IPS-NIHi7 (cell line): ENCODE measurements around the gene ACOXL.

Experiments used
- DNase-seq: peaks from one replicate; pipeline ENCODE4 v3.0.0; 2012; ENCODE audit warnings: mixed read lengths; ENCODE audit errors: extremely low spot score

The ACOXL gene

DNA sequence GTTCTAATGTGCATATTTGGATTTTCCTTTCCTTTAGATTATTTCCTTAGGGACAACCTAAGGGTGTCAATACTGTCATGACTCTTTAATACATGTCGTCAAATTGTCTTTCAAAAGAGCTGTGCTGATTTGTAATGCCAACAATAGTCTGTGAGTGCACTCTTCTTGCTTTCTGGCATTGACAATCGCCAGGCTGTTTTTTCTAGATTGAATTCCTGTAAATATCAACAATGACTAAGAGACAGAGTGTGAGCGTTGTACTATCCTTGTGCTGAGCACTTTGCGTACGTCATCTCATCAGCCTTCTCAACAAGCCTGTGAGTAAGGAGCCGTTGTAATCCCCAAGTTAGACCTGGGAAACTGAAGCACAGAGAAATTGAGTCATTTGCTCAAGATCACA, 96.0 kb downstream of the ACOXL start:
- no peak for DNase-seq

DNA sequence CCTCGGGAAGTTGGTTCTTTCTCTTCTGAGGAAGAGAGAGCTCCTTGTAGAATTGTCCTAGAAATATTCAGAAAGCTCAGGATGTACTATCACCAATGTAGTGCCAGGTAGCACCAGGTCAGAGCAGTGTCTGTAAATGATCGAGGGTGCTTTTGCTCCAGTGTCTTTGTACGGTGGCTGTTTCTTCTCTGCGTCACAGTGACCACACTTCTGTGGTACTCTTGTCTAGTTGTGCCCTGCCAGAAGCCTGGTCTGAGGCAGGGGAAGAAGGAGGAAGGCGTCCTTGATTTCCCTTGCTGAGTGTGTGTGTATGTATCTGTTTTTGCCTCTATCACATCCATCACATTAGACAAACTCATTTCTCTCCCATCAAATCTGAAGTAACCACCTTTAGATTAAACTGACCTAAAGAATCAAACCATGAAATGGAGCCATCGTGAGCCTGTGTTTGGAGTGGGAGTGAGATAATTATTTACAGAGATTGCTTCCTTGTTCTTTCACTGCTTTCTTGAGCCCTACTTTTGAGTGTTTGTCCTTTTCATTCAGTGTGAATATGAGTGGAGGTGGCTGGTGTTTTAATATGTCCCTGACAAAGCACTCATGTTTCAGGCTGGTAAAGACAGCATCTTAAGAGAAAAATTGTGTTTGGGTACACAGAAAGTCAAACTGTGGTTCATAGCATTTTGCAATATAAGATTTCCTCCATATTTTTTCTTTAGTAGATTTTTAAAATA, 97.2 kb downstream of the ACOXL start:
- no peak for DNase-seq

DNA sequence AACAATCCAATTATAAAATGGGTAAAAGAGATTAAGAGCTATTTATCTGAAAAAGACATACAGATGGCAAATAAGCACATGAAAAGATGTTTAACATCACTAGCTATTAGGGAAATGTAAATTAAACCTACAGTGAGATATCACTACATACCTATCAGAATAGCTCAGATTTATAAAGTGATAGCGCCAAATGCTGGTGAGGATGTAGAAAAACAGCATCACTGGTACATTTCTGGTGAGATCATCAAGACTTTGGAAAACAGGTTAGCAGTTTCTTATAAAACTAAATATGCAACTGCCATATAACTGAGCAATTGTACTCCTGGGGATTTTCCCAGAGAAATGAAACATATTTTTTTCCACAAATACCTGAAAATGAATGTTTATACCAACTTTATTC, 100.4 kb downstream of the ACOXL start:
- no peak for DNase-seq

DNA sequence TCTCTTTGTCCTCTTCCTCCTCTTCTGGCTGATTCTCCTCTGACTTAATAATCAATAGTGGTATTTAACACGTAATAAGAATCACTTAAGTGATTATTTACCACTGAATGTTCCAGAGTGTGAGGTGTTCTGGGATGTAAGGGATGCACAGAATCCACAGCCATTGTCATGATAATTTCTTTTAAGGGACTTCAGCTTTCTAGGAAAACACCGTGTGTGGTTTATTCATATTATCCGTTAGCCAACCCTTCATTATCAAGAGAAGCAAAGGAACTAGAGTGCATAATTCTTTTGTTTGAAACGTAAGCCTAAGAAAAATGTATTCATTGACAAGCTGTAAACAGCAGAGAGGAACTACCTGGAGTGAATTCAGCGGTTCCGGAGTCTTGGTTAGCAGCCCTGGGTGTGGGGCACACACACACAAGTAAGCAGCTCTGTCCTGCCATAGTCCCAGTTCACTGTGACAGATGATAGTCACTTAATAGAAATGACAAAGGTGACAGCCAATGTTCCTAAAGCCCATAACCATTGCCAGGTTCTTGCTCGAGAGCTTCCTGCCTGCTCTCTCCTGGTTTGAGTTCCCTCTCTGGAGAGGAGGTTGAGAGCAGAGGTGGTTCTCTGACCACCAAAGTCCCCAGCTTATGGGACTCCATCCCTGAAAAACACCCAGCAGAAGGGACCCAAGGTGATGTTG, 101.9 kb downstream of the ACOXL start:
- no peak for DNase-seq

DNA sequence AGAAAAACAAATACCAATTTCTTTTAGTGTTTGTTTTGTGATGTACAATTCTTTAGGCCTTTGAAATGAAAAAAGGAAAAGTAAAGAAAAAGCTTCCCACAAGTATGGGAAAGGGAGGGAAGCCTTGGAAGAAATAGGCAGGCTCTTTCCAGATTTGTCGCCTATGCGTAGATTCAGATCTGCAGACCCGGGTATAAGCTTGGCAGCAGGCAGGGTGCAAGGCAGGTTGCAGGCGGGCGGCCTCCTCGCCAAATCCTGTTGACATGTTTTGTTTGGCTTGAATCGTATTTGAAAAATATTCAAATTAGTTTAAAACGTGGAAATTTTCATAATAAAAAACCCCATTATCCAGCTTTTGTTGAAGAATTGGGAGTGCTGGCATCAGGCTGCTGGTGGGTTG, 104.3 kb downstream of the ACOXL start:
- no peak for DNase-seq

DNA sequence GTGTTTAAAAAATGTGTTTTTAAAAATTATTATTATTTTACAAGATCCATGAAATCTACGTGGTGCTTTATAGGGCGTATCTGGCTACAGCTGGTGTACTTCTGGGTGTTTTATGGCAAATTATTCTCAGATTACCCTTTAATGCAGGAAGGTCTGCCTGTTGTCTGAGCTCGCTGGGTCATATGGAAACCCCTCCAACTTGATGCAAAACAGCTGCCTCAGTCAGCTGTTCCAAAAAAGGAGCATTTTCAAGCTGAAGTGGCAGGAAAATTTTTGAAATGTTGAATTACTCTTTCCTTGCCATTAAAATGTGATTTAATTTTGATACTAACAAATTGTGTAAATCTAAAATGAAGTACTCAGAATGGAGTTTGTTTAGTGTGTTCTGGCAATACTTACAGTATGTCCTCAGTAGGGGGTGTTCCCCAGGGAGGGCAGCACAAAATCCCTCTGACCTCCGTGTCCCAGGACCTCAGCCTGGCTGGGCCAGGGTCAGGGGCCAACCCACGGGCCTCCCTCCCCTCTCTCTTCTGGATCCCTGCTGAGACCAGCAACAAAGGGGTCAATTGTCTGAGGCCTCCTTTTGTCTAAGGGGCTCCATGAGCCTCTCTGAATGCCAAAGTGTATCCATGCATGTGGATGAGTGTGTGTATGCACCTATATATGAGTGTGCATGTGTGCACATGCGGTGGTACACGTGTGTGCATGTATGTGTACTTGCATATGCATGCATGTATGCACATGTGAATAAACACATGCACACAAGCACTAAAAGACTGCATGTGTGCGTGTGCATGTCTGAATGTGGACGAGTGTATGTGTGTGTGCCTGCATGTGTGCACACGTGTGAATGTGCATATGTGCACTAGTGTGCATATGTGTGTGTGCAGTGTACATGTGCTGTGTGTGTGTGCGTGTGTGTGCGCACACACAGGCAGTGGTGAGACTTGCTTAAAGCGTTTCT, 105.4 kb downstream of the ACOXL start:
- DNase-seq: peak; percentile 65

DNA sequence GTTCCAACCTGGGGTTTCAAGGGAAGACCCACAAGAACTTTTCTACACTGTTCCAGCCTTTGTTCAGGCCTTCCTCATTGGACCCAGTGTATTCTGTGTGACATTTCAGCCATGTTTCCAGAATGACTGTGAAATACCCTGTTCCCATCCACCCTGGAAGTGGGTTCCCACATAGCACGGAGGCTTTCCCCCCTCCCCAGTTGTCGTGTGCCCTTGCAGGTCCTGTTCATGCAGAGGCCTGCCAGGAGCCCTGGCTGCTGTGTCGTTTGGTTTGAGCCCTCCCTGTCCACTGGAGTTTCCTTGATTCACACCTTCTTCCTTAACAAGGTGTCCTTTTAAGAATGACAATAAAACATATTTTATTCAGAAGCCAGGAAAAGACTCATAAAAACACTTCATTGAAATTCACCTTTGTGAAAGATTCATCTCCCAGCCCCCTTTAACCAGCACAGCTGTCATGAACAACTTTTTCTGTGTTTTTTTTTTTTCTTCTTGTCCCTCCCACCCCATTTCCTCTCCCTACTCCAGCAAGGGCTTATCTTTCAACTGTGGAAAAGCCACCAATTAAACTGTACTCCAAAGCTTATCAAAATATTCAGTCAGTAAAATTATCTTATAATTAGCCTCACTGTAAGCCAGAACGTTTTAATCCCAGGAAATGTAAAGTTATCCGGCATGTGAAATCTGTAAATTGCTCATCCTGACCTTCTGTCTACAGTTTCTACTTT, 106.4 kb downstream of the ACOXL start:
- no peak for DNase-seq

DNA sequence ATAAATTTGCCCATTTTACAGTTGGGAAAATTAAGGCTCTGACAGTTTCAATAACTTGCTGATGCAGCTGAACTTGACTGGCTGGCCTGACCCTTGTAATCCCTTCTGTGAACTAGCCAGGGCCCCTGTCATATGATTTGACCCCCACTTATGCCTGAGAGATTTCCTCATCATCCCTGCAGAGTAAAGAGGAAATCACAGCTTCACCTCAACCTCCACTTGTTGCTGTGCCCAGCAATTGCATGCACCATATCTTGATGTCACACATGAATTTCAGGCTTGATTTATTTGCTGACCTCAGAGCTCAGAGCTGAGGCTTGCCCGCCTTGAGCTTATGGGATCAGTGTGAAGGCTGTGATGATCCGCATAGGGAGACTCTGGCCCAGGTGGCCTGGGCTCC, 108.1 kb downstream of the ACOXL start:
- no peak for DNase-seq

DNA sequence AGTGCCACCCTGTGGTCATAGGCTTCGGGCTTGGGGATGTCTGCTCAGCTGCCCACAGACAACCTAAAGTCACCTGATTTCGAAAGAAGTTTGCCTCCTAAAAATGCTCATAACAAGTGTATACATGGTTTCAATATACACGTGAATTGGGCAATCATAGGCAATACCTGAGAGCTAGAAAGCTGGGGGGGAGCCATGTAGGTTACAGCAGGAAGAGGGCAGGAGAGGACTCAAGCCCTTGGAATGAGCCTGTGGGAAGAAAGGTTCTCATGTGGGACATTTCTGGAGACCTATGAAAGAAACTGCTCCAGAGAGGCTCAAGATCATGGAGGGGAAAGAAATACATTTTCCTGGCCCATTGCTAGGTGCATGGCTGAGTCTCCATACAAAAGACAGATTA, 109.7 kb downstream of the ACOXL start:
- DNase-seq: no peak

DNA sequence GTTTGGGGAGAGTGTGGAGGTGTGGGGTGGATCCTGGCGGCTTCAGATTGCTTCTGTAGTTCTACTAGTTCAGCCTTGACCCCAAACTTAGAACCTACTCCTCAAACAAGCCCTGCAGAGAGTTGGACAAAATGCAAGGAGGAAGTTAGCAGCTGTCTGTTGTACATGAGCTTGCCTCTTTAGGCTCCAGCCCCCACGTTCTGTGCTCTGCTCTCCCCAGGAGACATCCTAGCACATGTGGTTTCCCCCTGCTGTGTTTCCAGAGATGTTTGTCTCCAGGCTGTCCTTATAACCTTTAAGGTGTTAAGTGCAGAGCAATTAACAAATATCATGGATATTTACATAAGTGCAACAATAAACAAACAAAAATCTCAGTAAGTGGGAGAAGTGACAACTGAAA, 111.1 kb downstream of the ACOXL start:
- DNase-seq: no peak

DNA sequence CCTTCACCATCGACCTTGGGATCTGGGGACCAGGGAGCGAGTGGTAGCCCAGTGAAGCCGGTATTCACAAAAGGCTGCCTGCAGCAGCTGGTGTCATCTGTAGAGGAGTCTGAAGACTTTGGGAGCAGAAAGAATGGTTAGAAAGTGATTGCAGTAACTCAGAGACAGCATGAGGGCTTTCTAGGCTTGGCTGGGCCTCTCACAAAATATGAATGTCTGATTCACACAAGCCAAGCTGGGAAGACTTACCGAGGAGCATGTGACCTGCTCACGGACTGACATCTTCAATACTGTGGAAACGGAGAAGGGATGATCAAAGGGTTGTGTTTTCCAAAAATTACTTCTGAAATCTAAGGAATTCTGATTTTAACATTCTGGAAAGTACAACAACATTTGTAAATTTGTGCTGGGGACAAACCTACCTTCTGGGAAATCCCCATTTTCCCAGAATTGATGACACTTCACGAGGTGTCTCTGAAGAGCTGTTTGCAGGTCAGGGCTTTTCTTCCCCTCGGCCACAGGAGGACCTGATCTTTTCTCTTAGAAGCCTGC, 111.7 kb downstream of the ACOXL start:
- no peak for DNase-seq

DNA sequence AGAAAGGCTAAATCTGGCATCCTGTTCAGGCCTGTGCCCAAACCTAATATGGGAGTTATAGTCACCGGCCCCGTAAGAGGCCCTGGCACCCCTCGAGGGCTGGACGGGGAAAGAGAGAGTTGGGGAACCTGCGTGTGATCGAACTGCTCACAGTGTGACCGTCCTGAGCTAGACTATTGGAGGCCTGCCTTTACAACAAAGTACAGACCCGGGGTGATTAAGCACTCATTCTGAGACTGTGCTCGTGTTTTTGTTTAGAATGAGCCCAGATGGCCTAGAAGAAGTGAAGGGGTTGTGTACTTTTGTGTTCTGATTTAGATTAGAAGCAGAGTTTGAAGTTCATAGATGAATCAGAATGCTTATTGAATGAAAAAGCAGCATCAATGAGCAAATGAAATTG, 115.3 kb downstream of the ACOXL start:
- DNase-seq: no peak

DNA sequence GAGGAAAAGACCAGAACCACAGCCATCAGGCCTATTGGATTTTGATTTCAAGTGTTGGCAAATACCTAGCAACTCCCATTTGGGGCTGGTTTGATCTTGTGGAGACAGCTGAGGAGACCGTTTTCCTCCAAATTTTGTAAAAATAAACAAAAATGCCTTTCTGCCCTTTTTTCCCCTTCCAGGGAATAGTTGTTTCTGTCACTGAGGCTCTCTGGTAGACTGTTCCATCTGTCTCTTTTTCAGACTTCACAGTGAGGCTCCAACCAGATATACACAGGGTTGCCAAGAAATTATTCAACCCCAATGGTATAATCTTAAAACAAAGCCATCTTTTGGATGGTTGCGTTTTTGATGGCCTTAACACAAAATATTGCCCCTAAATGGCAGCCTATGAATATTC, 115.7 kb downstream of the ACOXL start:
- DNase-seq: no peak

DNA sequence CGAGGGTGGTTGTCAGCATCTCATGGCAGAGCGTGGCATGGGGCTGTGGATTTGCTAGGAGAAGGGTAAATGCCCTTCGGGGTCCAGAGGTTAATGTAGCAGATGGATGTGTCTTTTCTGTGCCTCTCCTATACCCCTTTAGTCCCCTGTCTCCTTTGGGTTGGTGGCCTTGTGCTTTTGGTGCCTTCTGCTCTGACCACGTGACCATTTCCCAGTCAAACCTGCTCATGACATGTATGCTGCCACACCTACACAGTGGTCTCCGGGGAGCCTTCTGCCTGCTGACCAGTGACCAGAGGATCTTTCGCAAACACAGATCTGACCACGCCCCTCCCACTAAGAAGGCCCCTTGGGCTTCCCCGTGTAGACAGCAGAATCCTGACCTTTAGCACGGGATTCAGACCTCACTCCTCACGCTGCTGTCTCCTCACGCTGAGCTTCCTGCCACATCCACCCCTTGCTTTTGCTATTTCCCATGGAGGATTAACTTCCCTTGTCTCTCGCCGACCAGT, 116.2 kb downstream of the ACOXL start:
- DNase-seq: no peak

DNA sequence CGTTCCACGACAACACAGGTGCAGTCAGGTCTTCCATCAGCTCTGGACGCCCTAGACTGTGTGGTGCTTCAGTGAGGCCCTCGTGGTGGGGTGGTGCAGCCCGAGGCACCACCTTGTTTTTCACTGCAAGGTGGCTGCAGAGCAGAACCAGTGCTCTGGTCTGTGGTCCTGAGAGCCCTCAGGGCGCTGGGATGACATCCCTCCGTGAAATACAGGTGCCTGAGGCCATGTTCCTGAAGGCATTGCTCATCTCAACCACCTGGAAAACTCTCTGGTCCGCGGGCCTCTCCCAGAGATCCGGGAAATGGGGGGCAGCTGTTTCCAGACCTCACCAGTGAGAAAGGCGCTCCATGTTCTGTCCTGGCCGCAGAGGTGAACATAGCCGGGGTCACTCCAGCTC, 119.2 kb downstream of the ACOXL start:
- DNase-seq: no peak

DNA sequence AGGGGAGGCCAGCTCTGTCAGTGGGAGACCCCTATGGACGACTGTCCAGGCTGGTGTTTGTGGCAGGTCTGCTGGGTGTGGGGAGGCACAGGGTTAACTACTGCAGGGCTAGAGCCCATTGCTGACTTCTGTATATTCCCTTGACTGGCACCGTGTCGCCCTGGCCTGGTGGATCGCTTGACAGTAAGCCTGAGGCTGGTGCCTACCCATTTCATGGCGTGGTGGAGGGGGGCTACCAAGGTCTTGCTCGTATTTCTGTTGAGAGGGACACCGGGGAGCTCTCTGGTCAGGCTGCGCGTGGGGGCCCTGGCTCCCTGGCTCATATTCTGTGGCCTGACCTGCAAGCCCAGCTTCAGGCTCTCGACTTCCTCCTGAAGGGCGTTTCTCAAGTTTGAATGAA, 119.7 kb downstream of the ACOXL start:
- DNase-seq: no peak

DNA sequence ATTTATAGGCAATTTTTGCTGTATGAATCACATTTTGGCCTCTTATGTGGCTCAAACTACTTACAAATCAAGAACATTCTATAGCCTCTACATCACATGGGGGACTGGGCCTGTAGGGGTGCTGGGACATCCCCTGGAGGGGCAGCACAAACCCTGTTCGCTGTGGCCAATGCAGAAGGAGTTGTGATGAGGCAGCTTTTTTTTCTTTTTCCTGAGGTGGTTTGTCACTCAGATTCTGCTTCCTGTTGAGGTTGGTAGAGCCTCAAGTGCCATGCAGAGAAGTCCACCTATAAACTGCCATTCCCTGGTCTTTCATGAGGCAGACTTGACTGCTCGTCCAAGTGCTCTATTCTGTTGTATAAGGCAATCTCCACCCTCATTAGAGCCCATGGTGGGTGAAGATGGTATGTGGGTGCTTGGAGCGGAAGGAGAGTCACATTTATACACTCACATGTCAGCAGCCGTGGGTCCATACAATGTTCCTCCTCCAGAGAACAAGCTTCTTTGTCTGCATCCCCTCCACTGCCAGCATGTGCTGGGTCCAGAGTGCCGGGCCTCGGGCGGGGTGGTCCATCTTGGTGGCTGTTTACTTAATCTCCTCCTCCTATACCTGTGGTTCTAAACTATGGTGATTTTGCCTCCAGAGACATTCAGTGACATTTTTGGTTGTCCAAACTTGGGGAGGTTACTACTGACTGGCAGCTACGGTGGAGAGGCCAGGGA, 120.3 kb downstream of the ACOXL start:
- no peak for DNase-seq

DNA sequence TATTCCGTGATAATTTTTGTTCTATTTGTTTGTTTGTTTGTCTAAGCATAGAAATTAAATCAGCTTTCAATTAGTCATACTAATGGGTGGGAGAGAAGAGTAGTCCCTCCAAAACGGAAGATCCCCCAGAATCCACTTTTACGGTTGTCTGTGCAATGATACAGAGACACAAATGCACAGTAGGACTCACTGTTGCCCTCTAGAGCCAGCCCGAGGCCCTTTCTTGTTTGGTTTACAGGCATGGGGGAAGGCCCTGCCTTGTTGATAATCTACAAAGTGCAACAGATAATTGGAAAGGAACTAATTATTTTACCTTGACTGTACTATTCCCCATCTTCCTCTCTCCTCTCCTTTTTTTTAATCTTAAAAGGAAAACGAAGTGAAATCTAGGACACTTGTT, 121.1 kb downstream of the ACOXL start:
- DNase-seq: peak; percentile 61

DNA sequence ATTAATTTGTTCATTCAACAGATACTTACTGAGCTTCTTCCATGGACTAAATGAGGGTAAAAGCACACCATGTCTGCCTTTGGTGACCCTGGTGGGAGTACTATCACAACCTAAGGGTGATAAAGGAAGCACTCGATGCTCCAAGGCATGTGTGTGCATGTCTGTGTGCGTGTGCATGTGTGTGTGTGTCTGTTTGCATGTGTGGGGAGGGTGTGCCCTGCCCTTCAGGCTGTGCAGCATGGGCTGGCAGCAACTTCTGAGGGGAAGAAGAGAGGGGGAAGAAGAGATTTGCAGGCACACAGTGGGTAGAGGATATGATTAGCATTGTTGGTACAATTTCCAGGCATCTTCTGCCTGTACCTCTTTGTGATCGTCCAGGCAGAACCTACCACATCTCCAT, 121.6 kb downstream of the ACOXL start:
- DNase-seq: no peak

DNA sequence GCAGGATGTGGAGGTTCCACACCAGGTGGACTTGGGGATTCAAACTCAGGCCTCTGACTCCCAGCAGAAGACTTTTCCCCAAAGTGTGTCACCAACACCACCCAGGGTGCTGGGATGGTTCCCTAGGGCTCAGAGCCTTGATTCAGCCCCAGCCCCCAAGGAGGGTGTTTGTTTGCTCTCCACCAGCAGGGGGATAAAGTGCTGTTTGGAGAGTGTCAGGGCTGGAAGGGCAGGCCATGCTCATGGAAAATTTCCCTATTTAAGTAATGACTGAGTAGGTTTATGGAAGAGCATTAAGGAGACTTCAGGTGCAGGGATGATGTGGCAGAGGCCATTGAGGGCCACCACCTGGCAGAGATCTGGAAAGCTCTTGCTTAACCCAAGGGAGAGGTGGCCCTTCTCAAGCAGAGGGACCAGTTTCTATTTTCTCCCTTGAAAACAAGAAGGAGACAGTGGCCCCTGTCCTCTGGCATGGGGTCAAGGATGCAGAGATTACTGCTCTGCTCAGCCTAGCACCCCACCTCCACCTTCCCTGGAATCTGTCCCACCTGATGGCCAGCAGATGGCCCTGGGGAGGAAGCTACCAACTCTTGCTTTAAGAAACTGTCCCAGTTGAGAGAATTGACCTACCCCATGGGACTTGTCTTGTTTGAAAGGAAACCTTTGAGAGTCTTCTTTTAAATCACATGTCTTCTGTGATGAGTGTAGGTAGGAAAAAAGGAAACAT, 122.1 kb downstream of the ACOXL start:
- no peak for DNase-seq
